Stimulated activated CD4-positive, alpha-beta T cell treated with anti-CD3 and anti-CD28 coated beads, Interleukin-12 subunit alpha, Interleukin-12 subunit beta, amount 100 ng/mL, for 48 hours (primary cell): ENCODE results near the gene KCNT1.

Source experiments
- DNase-seq, 3 donors: peaks; one replicate each; pipeline ENCODE4 v3.0.0-alpha.2; 2020; ENCODE audit warnings: low read depth in 2 of 3, low spot score in 1 of 3

The KCNT1 gene

DNA sequence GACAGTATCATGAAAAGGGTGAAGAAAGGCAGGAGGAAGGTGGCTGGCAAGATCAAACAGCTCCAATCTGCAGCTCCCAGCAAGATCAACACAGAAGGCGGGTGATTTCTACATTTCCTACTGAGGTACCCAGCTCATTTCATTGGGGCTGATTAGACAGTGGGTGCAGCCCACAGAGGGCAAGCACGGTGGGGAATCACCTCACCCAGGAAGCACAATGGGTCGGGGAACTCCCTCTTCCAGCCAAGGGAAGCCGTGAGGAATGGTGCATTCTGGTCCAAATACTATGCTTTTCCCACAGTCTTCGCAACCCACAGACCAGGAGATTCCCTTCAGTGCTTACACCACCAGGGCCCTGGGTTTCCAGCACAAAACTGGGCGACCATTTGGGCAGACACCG, 138.6 kb downstream of the KCNT1 start:
- no peak for DNase-seq
